AG20443 (cell line): Measurements from ENCODE around the gene DPP6.
"Not testable (repeated sequence)": the region's sequence is repeated elsewhere in the genome, so short reads cannot be mapped to it uniquely, and the experiment has no call there.

Experiments
- DNase-seq: peaks from one replicate; pipeline ENCODE4 v3.0.0; 2012; ENCODE audit warnings: low spot score, mixed read lengths

Gene DPP6

DNA sequence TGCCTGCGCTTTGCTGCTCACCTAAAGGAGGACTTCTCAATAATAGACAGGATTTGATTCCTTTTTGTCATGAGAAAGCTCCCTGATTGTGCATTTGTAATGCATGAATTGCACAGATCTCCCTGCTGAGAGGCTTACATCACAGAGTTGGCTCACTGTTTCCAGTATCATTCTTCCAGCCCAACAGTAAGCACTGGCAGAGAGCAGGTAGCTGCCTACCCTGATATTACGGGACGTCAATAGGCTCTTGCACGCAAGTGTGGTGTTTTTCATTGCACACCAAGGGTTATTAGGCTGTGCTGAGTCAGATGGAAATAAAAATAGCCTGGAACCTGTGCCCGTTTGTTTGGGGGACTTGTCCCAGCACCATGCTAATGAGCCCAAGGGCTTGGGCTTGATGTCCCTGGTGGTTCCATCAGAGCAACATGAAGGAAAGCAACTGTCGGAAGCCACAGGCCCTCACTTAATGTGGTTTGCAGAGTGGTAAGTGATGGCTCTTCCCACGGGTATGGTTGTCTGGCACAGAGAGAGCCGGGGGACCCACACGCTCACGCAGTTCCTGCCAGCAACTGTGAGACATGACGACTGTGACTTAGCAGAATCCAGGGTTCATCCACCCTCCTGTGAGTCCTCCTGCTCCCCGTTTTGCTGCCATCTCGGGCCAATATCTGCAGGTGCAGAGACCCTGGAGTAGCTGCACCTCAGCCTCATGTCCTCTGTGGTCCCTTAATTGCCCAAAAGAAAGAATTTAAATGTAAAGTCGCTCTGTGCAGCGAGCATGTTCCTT lies 20.4 kb downstream of the DPP6 start:
- DNase-seq = not testable (repeated sequence)

DNA sequence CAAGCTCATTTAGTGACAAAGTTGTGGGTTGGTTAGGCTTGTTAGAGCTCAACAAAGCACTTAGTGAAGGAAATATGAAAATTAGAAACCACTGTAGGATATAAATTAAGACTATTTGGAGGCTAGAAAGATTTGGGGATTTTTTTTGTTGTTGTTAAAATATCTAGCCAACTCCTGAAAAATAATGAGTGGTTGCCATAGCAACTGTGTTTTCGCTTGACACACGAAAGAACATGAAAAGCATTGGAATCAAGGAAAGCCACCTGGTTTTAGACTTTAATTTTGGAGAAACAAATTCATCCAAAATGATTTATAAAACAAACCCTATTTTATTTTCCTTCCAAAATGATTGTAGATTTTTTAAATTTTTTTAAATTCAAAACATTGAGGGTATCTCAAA lies 26.3 kb downstream of the DPP6 start:
- DNase-seq = not testable (repeated sequence)

DNA sequence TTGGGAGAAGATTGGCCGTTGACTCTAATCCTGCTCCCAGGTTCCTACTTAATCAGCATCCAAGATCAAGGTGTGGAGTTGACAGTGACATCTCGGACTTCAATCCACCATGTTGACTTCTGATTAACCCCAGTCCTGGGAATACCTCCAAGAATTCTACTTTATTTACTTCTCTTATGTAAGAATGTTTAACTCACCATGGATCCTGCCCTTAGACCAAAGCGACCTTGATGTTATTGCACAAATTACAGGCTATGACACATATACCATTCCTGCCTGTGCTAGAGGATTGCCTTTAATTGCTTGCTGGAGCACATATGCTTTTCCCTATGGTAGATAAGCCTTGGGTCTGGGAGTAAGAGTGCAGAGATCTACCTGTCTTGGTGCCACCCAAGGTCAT lies 28.1 kb downstream of the DPP6 start:
- not testable (repeated sequence) for DNase-seq

DNA sequence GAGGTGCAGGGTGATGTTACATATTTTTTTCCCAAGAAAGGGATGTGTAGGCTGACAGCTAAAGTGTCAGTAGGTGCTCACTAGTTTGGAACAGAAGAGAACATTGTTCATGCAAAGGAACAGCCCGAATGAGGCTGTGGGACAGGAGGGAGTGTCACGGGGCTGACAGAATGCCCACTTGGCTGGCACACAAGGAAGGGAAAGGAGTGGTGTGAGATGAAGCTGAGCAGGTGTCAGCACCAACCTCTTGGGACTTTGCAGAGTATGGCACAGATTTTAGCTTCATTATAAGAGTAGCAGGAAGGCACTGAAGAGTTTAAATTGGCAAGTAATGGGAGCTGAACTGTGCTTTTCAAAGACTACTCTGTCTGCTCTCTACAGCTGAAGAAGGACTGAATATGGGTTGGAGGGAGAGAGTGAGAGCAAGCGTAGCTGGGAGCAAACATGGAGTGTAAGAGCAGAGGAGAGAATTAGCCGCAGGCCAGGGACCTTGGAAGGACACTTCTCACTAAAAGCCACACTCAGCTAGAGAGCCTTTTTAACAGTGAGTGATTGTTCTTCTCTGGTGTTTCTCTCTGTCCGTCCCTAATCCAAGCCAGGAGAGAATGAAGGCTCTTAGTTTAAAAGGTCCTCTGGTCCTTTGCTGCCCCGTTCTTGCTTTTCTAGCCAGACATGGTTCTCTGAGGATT lies 35.0 kb downstream of the DPP6 start:
- DNase-seq = not testable (repeated sequence)

DNA sequence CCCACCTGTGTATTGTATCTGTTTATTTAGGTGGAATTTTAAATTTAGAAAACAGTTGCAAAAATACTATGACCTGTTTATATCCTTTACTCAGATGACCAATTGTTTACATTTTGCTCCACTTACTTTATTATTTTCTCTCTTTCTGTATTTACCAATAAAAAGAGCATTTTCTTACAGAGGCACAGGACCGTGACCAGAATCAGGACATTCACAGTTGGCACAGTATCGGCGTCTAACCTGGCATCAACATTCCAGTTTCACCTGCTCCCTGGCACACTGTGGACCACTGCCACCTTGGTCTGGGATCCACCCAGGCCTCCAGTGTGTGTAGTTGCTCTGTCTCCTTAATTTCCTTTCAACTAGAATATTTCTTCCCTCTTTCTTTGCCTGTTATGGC lies 39.9 kb downstream of the DPP6 start:
- not testable (repeated sequence) for DNase-seq

DNA sequence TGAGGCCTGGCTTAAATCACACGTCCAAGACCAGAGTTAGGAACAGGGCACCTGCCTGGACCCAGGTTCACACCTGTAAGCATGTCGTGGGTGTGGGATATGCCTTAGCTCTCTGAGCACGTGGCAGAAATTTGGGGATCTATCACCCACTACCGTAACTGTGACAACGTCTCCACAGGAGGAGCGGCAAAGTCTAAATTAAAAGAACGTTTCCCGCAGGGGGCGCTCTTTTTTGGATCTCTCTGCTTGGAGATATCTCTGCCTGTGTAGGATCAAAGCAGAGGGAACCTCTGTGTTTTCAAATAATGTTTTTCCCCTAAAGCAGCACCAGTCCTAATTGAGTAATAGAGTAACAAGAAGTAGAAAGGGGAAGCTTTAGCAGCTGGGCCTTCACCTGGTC lies 43.0 kb downstream of the DPP6 start:
- DNase-seq = not testable (repeated sequence)

DNA sequence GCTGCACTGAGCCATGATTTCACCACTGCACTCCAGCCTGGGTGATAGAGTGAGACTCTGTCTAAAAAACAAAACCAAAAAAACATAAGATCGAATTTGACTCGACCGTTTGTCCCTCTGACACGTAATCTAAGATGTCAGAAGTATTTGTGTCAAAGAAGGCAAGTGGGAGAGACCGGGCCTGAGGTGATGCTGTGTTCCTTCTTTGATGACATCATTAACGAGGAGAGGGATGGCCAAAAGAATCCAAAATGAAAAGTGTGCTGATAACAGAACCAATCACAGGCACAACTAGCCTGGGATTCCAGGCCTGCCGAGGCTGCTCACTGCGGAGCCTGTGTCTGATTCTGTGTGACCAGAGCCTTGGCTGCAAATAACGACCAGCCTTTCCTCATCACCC lies 52.9 kb downstream of the DPP6 start:
- not testable (repeated sequence) for DNase-seq

DNA sequence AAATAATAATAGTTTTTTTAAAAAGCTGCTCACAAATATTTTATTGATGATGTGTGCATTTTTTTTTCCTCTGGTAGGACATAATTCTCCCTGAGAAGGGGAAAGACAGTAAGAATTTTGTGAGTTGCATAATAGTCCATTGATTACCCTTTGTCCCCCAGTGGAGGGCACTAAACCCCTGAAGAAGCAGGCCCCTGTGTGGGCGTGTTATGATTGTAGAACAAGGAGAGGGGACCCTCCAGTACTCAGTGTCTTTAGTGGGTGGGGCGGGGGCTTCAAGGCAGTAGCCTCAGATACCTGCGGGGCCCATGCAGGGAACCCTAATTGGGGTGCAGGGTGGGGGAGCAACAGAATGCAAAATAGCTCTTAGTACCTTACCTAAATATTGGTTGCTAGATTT lies 57.4 kb downstream of the DPP6 start:
- DNase-seq = not testable (repeated sequence)

DNA sequence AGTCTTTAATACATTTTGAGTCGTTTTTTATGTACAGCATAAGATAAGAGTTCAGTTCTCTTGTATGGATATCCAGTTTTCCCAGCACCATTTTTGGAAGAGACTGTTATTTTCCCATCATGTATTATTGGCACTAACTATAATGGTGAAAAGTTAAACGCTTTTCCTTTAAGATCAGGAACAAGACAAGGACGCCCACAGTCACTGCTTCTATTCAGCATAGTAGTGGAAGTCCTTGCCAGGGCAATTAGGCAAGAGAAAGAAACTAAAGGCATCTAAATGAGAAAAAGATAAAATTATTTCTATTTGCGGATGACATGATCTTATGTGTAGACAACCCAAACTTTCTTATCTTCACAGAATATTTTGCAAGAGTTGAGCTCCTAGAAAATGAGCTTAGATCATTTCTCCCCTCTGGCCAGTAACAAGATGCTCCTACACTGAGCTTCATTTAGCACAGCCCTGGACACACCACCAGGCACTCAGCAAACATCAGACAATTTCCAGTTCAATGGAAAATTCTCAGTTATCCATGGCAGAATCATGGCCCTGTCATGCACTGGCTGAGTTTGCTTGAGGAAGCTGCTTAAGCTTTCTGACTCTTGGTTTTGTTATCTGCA lies 61.6 kb downstream of the DPP6 start:
- DNase-seq = not testable (repeated sequence)

DNA sequence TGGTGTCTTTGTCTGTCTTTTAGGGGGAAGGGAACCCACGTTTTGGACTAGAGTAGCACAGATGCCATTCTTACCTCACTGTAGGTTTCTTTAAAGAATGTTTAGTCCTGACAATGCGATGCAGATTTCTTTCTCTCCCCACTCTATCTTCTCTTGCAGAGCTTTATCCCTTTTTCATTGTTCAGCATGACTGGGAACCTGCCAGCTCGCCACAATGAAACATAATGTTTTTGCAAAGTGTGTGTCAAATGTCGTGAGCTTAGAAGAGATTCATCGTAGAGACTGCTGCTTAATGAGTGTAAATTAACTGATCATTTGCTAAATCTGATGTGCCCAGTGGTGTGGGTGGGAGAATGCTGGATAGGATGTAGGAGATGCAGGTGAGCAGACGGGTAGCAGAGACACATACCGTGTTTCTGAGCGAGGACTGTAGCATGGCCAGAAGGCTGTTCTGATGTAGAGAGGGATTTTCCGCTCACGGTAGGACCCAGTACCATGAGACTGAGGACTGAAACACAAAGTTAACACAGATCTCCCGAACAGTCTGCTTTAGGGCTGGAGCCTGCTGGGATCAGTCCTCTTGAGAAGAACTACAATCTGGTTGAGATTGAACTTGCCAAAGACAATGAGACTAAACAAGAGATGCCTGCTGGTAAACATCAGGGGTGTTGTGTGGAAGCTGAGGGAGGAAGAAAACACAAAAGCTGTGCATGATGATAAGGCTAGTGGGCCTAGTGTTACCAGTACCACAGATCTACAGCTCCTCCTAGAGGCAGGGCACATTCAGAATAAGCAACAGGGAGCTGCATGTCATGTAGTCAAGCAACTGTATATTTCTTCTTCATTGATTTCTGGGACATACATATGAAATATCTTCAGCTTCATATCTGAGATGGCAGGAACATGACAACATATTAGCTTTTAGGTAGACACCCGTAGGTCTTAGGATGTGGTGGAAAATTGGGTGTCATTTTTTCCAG lies 65.5 kb downstream of the DPP6 start:
- not testable (repeated sequence) for DNase-seq

DNA sequence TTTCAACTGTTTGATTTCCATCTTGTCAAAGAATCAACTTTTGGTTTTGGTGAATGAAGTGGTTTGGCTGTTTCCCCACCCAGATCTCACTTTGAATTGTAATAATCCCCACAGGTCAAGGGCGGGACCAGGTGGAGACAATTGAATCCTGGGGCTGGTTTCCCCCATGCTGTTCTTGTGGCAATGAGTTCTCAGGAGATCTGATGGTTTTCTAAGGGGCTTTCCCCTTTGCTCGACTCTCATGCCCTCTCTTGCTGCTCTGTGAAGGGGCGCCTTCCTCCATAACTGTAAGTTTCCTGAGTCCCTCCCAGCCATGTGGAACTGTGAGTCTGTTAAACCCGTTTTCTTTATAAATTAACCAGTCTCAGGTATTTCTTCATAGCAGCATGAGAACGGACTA lies 68.6 kb downstream of the DPP6 start:
- not testable (repeated sequence) for DNase-seq

DNA sequence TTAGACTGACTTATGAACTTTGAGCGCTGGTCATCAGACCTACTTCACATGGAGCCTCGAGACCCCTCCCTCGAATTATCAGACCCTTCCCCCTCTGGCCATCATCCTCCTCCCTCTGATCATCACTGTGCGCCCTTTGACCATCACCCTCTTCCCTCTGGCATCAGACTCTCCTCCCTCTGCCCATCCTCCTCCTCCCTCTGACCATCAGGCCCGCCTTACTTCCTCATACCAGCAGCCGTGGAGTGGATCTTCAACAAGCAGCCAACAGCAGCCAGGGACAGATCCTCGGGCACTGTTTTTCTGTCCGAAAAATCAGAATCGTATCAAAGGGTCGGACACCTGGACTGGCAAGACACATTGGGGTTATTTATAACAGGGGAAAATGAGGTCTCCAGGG lies 70.5 kb downstream of the DPP6 start:
- not testable (repeated sequence) for DNase-seq

DNA sequence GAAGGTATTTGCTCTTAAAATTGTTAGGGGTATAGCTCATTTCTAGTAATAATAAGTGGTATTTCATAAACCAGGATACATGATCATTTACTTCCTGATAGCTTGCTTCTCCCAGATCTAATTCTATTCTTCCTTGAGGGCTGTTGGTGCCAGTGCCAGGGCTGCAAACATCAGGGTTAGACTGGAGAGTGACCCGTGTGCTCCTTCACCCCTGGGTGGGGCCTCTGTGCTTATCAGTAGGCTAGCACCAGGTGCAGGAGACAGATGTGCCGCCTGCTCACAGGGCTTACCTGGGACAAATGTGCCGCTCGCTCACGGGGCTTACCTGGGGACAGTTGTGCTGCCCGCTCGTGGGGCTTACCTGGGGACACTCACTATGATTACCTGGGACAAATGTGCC lies 71.2 kb downstream of the DPP6 start:
- DNase-seq = not testable (repeated sequence)

DNA sequence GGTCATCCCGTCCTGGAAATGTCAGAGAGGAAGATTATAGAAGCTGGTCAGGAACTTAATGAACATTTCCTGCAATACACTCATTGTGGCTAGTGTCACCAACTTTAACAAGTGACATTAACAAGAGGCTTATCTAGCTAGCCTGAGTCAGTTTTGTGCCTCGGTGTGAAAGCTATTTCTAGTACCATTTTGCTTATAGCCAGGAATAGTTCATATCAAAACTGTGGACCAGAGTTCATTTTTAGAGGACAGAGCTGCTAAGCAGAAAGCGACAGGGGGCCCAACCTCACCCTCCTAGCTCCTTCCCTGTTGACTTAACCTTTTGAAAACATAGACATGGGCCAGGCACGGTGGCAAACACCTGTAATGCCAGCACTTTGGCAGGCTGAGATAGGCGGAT lies 76.9 kb downstream of the DPP6 start:
- DNase-seq = not testable (repeated sequence)

DNA sequence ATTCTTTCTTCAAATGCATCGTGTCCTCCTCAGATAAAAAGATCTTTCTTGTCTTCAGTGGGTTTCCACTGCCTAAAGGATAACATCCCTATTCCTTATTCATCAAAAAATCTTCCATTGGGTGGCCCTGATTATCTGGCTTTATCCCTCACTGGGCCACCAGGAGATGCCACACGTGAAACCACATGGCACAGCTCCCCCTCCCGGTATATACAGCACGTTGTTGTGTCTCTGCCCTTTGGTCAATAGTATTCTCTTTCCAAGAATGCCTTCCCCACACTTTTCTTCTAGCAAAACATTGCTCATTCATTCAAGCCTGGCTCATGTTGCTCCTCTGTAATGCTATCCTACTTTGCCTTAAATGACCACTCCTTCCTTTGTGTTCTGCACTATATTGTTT lies 80.4 kb downstream of the DPP6 start:
- not testable (repeated sequence) for DNase-seq

DNA sequence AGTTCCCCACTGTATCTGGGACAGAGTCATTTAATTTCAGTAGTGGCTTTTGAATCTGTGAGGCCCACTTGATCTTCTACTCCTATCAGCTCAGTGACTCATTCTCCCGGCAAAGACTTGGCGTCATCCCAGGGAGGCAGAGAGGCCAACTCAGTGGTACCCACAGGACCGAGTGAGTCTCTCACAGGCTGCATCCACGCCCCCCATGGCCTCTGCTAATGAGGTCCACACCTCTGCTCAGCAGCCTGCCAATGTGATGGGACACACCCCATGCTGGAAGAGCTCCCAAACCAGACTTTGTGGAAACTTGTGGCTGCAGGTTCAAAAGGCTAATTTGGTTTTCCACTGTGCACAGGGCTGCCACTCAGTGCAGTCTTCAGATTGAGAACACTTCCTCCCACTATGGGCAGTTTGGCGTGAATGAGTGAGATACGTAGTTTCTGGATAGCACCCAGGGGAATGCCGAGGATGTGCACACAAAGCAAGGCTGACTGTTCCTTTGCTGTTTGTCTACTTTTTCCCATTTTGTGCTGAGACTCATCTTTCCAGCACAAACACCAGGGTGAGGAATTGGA lies 81.6 kb downstream of the DPP6 start:
- DNase-seq = not testable (repeated sequence)

DNA sequence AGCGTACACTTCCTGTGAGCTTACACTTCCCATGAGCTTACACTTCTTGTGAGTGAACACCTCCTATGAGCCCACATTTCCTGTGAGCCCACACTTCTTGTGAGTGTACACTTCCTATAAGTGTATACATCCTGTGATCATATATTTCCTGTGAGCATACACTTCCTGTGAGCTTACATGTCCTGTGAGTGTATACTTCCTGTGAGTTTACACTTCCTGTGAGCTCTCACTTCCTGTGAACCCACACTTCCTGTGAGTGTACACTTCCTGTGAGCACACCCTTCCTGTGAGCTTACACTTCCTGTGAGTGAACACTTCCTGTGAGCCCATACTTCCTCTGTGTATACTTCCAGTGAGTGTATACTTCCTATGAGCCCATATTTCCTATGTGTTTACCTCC lies 82.5 kb downstream of the DPP6 start:
- DNase-seq = not testable (repeated sequence)

DNA sequence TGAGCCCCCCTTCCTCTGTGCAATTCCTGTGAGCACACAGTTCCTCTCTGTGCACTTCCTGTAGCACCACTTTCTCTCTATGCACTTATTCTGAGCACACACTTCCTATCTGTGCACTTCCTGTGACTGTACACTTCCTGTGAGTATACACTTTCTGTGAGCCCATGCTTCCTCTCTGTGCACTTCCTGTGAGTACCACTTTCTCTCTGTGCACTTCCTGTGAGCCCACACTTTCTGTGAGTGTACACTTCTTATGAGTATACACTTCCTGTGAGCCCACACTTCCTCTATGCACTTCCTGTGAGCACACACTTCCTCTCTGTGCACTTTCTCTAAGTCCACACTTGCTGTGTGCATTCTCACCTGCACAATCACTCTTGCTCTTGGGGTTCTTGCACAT lies 83.4 kb downstream of the DPP6 start:
- not testable (repeated sequence) for DNase-seq

DNA sequence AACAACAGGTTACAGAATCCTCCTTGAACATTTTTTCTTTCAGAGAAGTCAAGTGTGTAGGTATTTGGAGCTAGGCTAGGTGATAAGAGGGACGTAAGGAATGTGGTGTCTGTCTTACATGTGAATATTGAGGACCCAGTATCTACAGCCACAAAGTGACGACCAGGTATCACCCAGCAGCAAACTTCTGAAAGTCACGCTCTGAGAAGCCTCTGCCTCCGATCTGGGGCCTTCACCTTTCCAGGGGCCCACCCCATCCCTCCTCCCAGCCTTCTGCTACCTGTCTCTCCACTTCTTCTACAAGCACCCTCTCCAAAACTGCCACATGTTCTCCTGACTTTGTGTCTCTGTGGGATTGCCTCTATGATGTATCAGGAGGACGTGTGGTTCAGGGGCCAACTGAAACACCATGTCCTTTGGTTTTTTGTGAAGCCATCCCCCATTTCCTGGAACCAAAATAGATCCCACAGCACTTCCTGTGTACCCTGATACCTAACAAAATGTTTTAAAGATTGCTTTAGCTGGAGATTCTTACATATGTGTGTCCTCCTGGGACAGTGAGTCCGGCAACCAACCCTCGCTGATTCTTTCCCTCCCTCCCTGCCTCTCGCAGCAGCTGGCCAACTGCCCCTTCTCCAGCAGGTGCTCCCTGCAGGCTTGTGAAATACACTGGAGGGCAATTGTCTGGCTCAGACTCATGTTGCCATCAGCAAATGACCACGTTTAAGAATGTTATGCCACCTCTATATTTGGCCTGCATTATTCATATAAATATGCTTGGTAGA lies 93.9 kb downstream of the DPP6 start:
- not testable (repeated sequence) for DNase-seq

DNA sequence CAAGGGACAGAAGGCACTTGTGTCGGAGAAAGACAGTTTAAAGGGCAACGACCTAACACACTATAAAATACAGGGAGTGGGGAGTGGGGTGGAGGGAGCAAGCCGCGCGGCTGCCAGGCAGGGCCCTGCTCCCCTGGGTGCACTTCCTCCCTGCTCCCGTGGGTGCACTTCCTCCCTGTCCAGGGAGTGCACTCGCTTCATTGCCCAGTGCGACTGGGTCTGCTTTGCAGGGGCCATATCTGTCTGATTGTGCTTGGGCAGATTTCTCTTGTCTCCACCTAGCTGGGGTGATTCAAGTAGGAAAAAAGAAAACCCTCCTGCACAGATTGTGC lies 94.5 kb downstream of the DPP6 start:
- DNase-seq = not testable (repeated sequence)
